ENCODE results near the gene LIG3.
"Not testable (repeated sequence)": the region's sequence is repeated elsewhere in the genome, so short reads cannot be mapped to it uniquely, and the experiment has no call there.

Gene LIG3

GRCh38 chr17:34980353-34980680 lies at the start of gene LIG3:
Gene LIG3 (plus strand): TSS chr17:34980512. CDS start chr17:34983006, 2,494 bp downstream.
- peak; percentile 92 for DNase-seq

- DNase-seq, result not testable (repeated sequence)
Observed at GRCh38 chr17:34950780-34951179, 29.5 kb upstream of the LIG3 start.

GRCh38 chr17:34958438-34958837 lies 21.9 kb upstream of the LIG3 start:
- DNase-seq, result no peak

GRCh38 chr17:34961093-34961911 lies 19.0 kb upstream of the LIG3 start, which contains the start of the genes CCT6B and ZNF830:
Gene CCT6B (minus strand): TSS chr17:34961460. CDS start chr17:34961393, 67 bp downstream.
Gene ZNF830 (plus strand): TSS chr17:34961540. CDS start chr17:34961567, 27 bp downstream.
- peak; percentile 98 for DNase-seq

- no peak for DNase-seq
Observed at GRCh38 chr17:34974179-34974578, 6.1 kb upstream of the LIG3 start.

GRCh38 chr17:34974794-34975785 lies 5.2 kb upstream of the LIG3 start:
- DNase-seq, result no peak

- no peak for DNase-seq
Observed at GRCh38 chr17:34979153-34979552, 1.2 kb upstream of the LIG3 start.

GRCh38 chr17:34979650-34980352 lies 511 bp upstream of the LIG3 start:
- no peak for DNase-seq

GRCh38 chr17:34980681-34981537 lies 597 bp downstream of the LIG3 start:
- peak; percentile 90 for DNase-seq

GRCh38 chr17:34981538-34982241 lies 1.4 kb downstream of the LIG3 start:
- peak; percentile 47 for DNase-seq

GRCh38 chr17:34987232-34987631 lies 6.9 kb downstream of the LIG3 start:
- DNase-seq, result no peak

GRCh38 chr17:34988644-34989043 lies 8.3 kb downstream of the LIG3 start:
- DNase-seq, result no peak

GRCh38 chr17:34989473-34989872 lies 9.2 kb downstream of the LIG3 start:
- DNase-seq, result no peak

- DNase-seq, result no peak
Observed at GRCh38 chr17:34990921-34991365, 10.6 kb downstream of the LIG3 start.

- DNase-seq, result no peak
Observed at GRCh38 chr17:34991606-34992005, 11.3 kb downstream of the LIG3 start.

GRCh38 chr17:34993031-34993430 lies 12.7 kb downstream of the LIG3 start:
- DNase-seq, result no peak

- no peak for DNase-seq
Observed at GRCh38 chr17:34996422-34997285, 16.3 kb downstream of the LIG3 start.

- DNase-seq, result no peak
Observed at GRCh38 chr17:34997355-34997862, 17.1 kb downstream of the LIG3 start.

GRCh38 chr17:34998205-34998604 lies 17.9 kb downstream of the LIG3 start:
- peak; percentile 75 for DNase-seq

GRCh38 chr17:34999456-34999855 lies 19.1 kb downstream of the LIG3 start:
- no peak for DNase-seq

Measured in retina (tissue), 1 donor.